Endothelial cell of umbilical vein (primary cell): ENCODE results near the gene FOXO6. TPM values are rescaled to one million over a fixed set of nuclear protein-coding genes. Genes with fewer than 3 reads are reported as not detected.

ENCODE experiments used
- BruUV-seq: library from RNA; stranded (reverse); fragments of 400-500 nt; replicated peaks from 2 replicates; lab custom pipeline; 2021; lab: Mats Ljungman, UMichigan
- CTCF ChIA-PET: fragments of 300-600, 350-600 bp; sonication (Branson Sonifier 250); formaldehyde crosslinking; loops from one replicate; lab custom pipeline; 2021; ENCODE audit warnings: antibody characterized with exemption, inconsistent platforms; lab: Charles Lee
- POLR2A ChIA-PET: fragments of 300-600, 350-600 bp; sonication (Branson Sonifier 250); formaldehyde crosslinking; loops from one replicate; lab custom pipeline; 2021; ENCODE audit warnings: antibody characterized with exemption, inconsistent platforms; lab: Charles Lee
- DNase-seq: peaks from one replicate; pipeline ENCODE4 v3.0.0-alpha.2; 2011; ENCODE audit warnings: low read depth, low spot score
- FAIRE-seq: peaks from 2 replicates; lab custom pipeline; 2011; peaks lifted over from hg19 to GRCh38; lab: Jason Lieb, UNC
- H2AFZ ChIP-seq: 2 replicates; pipeline ENCODE4 v1.6.0; 2012; ENCODE audit warnings: low read depth, low read length, control low read depth, inconsistent platforms
- H3K27ac ChIP-seq: 2 replicates; pipeline ENCODE4 v1.5.1; 2011; ENCODE audit warnings: low read depth, mild to moderate bottlenecking, control low read depth, low read length, moderate library complexity; ENCODE audit not compliant: insufficient read depth
- H3K27me3 ChIP-seq, 2 experiments: 2 replicates each; pipeline versions ENCODE4 v1.6.0 to v1.6.1; 2011; ENCODE audit warnings: low read length in 2 of 2, mixed read lengths in 1 of 2; ENCODE audit not compliant: control insufficient read depth in 2 of 2, insufficient read depth in 2 of 2
- H3K36me3 ChIP-seq, 2 experiments: 2 replicates in 1 of 2; 3 replicates in 1 of 2; pipeline ENCODE4 v1.5.1; 2011; ENCODE audit warnings: low read length in 2 of 2, mild to moderate bottlenecking in 1 of 2, moderate library complexity in 1 of 2; ENCODE audit not compliant: control insufficient read depth in 2 of 2, insufficient read depth in 2 of 2; ENCODE audit errors: extremely low read depth in 1 of 2
- H3K4me1 ChIP-seq: 3 replicates; pipeline ENCODE4 v1.5.1; 2011; ENCODE audit warnings: mild to moderate bottlenecking, low read length; ENCODE audit not compliant: control insufficient read depth, insufficient read depth; ENCODE audit errors: extremely low read depth
- H3K4me2 ChIP-seq: 2 replicates; pipeline ENCODE4 v1.6.1; 2011; ENCODE audit warnings: low read length, control low read depth, mixed read lengths; ENCODE audit not compliant: insufficient read depth
- H3K4me3 ChIP-seq, 3 experiments: fragments of 200-600 bp in 1 of 3; sonication (generic), shearing (Covaris generic) in 1 of 3; replicated peaks in 1 of 3; 2 replicates each; pipeline ENCODE4 v1.5.1; 2011 to 2016; ENCODE audit warnings: control low read depth in 3 of 3, low read length in 3 of 3, mild to moderate bottlenecking in 2 of 3, inconsistent platforms in 1 of 3, low read depth in 1 of 3, moderate library complexity in 1 of 3; ENCODE audit not compliant: insufficient read depth in 1 of 3
- H3K79me2 ChIP-seq: 2 replicates; pipeline ENCODE4 v1.6.0; 2012; ENCODE audit warnings: low read length, inconsistent platforms; ENCODE audit not compliant: control insufficient read depth, insufficient read depth
- H3K9ac ChIP-seq: replicated peaks from 2 replicates; pipeline ENCODE3; 2011; ENCODE audit warnings: low read length, control low read depth; ENCODE audit not compliant: insufficient read depth; ENCODE audit errors: extremely low read depth
- H3K9me1 ChIP-seq: replicated peaks from 3 replicates; pipeline ENCODE4 v1.6.0; 2011; ENCODE audit warnings: mild to moderate bottlenecking, low read length; ENCODE audit not compliant: control insufficient read depth, insufficient read depth; ENCODE audit errors: extremely low read depth
- H3K9me3 ChIP-seq: replicated peaks from 2 replicates; pipeline ENCODE4 v1.5.1; 2012; ENCODE audit warnings: low read length, inconsistent platforms; ENCODE audit not compliant: control insufficient read depth, insufficient read depth
- H4K20me1 ChIP-seq: replicated peaks from 2 replicates; pipeline ENCODE3; 2011; ENCODE audit warnings: mild to moderate bottlenecking, low read length; ENCODE audit not compliant: control insufficient read depth, insufficient read depth; ENCODE audit errors: extremely low read depth
- EZH2 ChIP-seq: IDR thresholded peaks from 2 replicates; pipeline ENCODE4 v1.6.1; 2012; ENCODE audit warnings: borderline replicate concordance, low read depth, mild to moderate bottlenecking, moderate library complexity, low read length, inconsistent platforms; ENCODE audit not compliant: severe bottlenecking
- FOS ChIP-seq: IDR thresholded peaks from 2 replicates; pipeline ENCODE4 v1.6.1; 2011; ENCODE audit warnings: mild to moderate bottlenecking, low read length, moderate library complexity, borderline replicate concordance; ENCODE audit not compliant: insufficient read depth
- GATA2 ChIP-seq: IDR thresholded peaks from 2 replicates; pipeline ENCODE4 v1.7.0; 2011; ENCODE audit warnings: low read depth, mild to moderate bottlenecking, moderate library complexity, mixed read lengths, low read length; ENCODE audit not compliant: insufficient read length, insufficient read depth
- JUN ChIP-seq: IDR thresholded peaks from 2 replicates; pipeline ENCODE4 v1.6.1; 2011; ENCODE audit warnings: borderline replicate concordance, low read depth; ENCODE audit not compliant: insufficient read length, insufficient read depth
- MYC ChIP-seq: IDR thresholded peaks from one replicate; pipeline ENCODE4 v1.6.1; 2011; ENCODE audit warnings: mild to moderate bottlenecking, low read depth, low read length
- POLR2A ChIP-seq: IDR thresholded peaks from 2 replicates; pipeline ENCODE4 v1.6.1; 2012; ENCODE audit warnings: low read depth, mild to moderate bottlenecking, control low read depth, low read length
- POLR2AphosphoS5 ChIP-seq: IDR thresholded peaks from 2 replicates; pipeline ENCODE4 v1.6.1; 2012; ENCODE audit warnings: low read depth, mild to moderate bottlenecking, control low read depth, low read length, moderate library complexity; ENCODE audit not compliant: insufficient read depth
- dilution Hi-C: fragments of 300-500 bp; cut with MboI; formaldehyde crosslinking; loops from one replicate; pipeline ENCODE4 v1.15.0; 2019; ENCODE audit warnings: low sequenced_read_pairs; ENCODE audit not compliant: extremely low pct_ligation_motif_present
- intact Hi-C: fragments of 100-400 bp; cut with micrococcal nuclease; formaldehyde crosslinking; loops from one replicate; pipeline ENCODE4 v1.10.0; 2022
- polyA plus RNA-seq, 4 experiments: library from polyadenylated mRNA; depleted of rRNA in 3 of 4; stranded (reverse) in 3 of 4; unstranded in 1 of 4; fragments of >200 nt; gene quantifications; 2 replicates each; pipeline versions ENCODE4 v1.2.1 to v1.2.3, GENCODE V29; 2011 to 2012; ENCODE audit warnings: missing spikeins in 1 of 4
- total RNA-seq: library from RNA; stranded (reverse); gene quantifications from 2 replicates; pipeline ENCODE4 v1.2.3, GENCODE V29; 2021
- TF ChIP-seq, protein P1 (sequence below), 2 donors: IDR thresholded peaks; 1 replicate in 1 of 2; 2 replicates in 1 of 2; pipeline ENCODE4 v1.5.1; 2011; ENCODE audit warnings: low read length in 2 of 2, mild to moderate bottlenecking in 2 of 2, moderate library complexity in 2 of 2, control low read depth in 1 of 2, inconsistent platforms in 1 of 2, low read depth in 1 of 2; ENCODE audit not compliant: insufficient read depth in 1 of 2; ENCODE audit errors: extremely low read depth in 1 of 2
- TF ChIP-seq, protein P2 (sequence below): IDR thresholded peaks from 2 replicates; pipeline ENCODE4 v1.6.1; 2011; ENCODE audit not compliant: insufficient read depth, insufficient read length

Gene FOXO6
- total and polyA plus RNA-seq, 2 donors (not counting 3 experiments of a cell fraction or from before 2014, with no cell fraction given) = 0.04 to 0.38 TPM

DNA sequence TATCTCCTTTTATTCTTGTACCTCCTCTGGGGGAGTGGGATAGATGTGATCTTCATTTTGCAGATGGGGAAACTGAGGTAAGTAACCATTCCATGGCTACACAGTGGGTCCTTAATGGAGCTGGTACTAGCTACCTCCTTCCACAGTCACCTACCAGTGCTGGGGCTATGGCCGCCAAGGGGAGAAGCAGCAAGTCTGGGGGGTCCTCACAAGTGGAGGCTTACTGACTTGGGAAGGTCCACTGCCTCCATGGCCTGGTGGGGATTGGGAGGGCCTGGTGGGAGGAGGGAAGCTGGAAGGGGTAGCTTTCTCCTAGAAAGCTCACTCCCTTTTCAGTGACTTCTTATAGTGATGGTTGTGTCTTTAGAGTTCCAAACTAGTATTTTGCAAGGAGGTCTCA, 5.9 kb upstream of the FOXO6 start:
- dilution Hi-C loops = no loop called here
- Histone ChIP-seq H3K79me2 (no peaks in the 10 kb centered on the region), H3K9me1 (no peaks in the 10 kb centered on the region), H3K4me1 (no peaks in the 10 kb centered on the region), H4K20me1 (no peaks in the 10 kb centered on the region), H3K4me2 (no peak overlapping the region), H2AFZ (no peak overlapping the region), H3K27me3 (peaks cover 2 to 4% of the 10 kb centered on the region in 2 experiments), H3K4me3 (no peak overlapping the region), H3K9ac (no peak overlapping the region), H3K9me3 (no peaks in the 10 kb centered on the region), H3K27ac (no peak overlapping the region), H3K36me3 (no peaks in the 10 kb centered on the region)
- intact Hi-C loops = no loop called here
- TF ChIP-seq POLR2A (no peak), EZH2 (no peak), POLR2AphosphoS5 (no peak), FOS (no peak), JUN (no peak)
- TF ChIP-seq, protein P1, sequence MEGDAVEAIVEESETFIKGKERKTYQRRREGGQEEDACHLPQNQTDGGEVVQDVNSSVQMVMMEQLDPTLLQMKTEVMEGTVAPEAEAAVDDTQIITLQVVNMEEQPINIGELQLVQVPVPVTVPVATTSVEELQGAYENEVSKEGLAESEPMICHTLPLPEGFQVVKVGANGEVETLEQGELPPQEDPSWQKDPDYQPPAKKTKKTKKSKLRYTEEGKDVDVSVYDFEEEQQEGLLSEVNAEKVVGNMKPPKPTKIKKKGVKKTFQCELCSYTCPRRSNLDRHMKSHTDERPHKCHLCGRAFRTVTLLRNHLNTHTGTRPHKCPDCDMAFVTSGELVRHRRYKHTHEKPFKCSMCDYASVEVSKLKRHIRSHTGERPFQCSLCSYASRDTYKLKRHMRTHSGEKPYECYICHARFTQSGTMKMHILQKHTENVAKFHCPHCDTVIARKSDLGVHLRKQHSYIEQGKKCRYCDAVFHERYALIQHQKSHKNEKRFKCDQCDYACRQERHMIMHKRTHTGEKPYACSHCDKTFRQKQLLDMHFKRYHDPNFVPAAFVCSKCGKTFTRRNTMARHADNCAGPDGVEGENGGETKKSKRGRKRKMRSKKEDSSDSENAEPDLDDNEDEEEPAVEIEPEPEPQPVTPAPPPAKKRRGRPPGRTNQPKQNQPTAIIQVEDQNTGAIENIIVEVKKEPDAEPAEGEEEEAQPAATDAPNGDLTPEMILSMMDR (IDR thresholded peaks at IDR 0.05; ENCODE audit: extremely low read depth in 1 of 2, insufficient read depth in 1 of 2, low read depth in 1 of 2, low read length in 2 of 2) = no peak
- no peak for FAIRE-seq
- no TSS peak for BruUV-seq
- no peak for DNase-seq
- POLR2A ChIA-PET = no interaction called here
- CTCF ChIA-PET = interaction anchor here (1.4 to 2.0 kb wide), 2 partner anchors 63 to 72 kb away, joined by 4 to 6 read pairs; no protein-coding TSS in a partner anchor

DNA sequence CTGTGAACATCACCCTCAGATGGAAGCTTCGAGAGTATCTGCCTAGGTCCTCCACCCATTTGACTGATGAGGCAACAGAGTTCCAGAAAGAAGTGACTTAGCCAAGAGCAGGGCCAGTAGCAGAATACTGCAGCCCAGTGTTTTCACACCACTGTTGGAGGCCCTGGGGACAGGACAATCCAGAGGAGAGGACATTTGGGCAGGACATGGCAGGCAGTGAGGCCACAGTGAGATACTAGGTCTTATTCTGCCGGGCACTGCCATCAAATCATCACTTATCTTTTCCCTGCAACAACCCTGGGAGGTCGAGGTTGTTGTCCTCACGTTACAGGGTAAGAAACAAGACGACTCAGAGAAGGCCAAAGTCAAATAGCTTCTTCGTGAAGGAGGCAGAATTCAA, 5.5 kb upstream of the FOXO6 start:
- Histone ChIP-seq H2AFZ (no peak overlapping the region), H3K9me3 (no peaks in the 10 kb centered on the region), H3K36me3 (no peaks in the 10 kb centered on the region), H3K9me1 (no peaks in the 10 kb centered on the region), H3K4me2 (no peak overlapping the region), H3K4me1 (peaks cover 2% of the 10 kb centered on the region), H3K27me3 (peaks cover 2 to 4% of the 10 kb centered on the region in 2 experiments), H3K27ac (no peak overlapping the region), H4K20me1 (no peaks in the 10 kb centered on the region), H3K9ac (no peak overlapping the region), H3K79me2 (no peaks in the 10 kb centered on the region), H3K4me3 (no peak overlapping the region)
- CTCF ChIA-PET = interaction anchor here (0.9 to 2.0 kb wide), 3 partner anchors 41 to 73 kb away, joined by 3 to 6 read pairs (median 4); no protein-coding TSS in a partner anchor
- FAIRE-seq (no peak), DNase-seq (no peak)
- intact Hi-C loops = no loop called here
- POLR2A ChIA-PET = no interaction called here
- dilution Hi-C loops = no loop called here
- BruUV-seq = no TSS peak
- TF ChIP-seq, protein P2, sequence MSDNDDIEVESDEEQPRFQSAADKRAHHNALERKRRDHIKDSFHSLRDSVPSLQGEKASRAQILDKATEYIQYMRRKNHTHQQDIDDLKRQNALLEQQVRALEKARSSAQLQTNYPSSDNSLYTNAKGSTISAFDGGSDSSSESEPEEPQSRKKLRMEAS = no peak
- TF ChIP-seq POLR2AphosphoS5 = no peak
- no peak for TF ChIP-seq FOS
- TF ChIP-seq JUN = no peak
- TF ChIP-seq GATA2 = no peak
- no peak for TF ChIP-seq POLR2A
- no peak for TF ChIP-seq MYC
